PC-9 (cell line): Measurements from ENCODE around the gene CAPN11. TPM values are rescaled to one million over a fixed set of nuclear protein-coding genes. Genes with fewer than 3 reads are reported as not detected.

ENCODE experiments used
- BruUV-seq: library from RNA; stranded (reverse); fragments of 400-500 nt; replicated peaks from 2 replicates; lab custom pipeline; 2021; lab: Mats Ljungman, UMichigan
- CTCF ChIA-PET: fragments of 300-600 bp; sonication (Branson Sonifier 250); formaldehyde crosslinking; loops from one replicate; lab custom pipeline; 2022; ENCODE audit warnings: antibody characterized with exemption; lab: Charles Lee
- POLR2A ChIA-PET: fragments of 300-600 bp; sonication (Branson Sonifier 250); formaldehyde crosslinking; loops from one replicate; lab custom pipeline; 2022; ENCODE audit warnings: antibody characterized with exemption; ENCODE audit not compliant: unreplicated experiment; lab: Charles Lee
- DNase-seq, 2 experiments: peaks; one replicate each; pipeline versions ENCODE4 v3.0.0 to v3.0.0-alpha.2; 2015 to 2022; ENCODE audit warnings: mixed read lengths in 1 of 2
- H2AFZ ChIP-seq: fragments of 200-600 bp; sonication (generic); 2 replicates; pipeline ENCODE4 v1.8.1; 2017; ENCODE audit warnings: antibody characterized with exemption
- H3F3A ChIP-seq: fragments of 200-600 bp; sonication (generic); 2 replicates; pipeline ENCODE4 v1.8.1; 2017; ENCODE audit warnings: antibody characterized with exemption, mild to moderate bottlenecking, low read depth; ENCODE audit not compliant: insufficient read depth
- H3K27ac ChIP-seq: fragments of 200-600 bp; sonication (generic); 2 replicates; pipeline ENCODE4 v1.6.1; 2016; ENCODE audit warnings: mixed run types
- H3K27me3 ChIP-seq: fragments of 200-600 bp; sonication (generic); 2 replicates; pipeline ENCODE4 v1.6.1; 2016; ENCODE audit warnings: low read depth, mixed run types; ENCODE audit not compliant: insufficient read depth
- H3K36me3 ChIP-seq: fragments of 200-600 bp; sonication (generic); 2 replicates; pipeline ENCODE4 v1.6.1; 2016; ENCODE audit warnings: low read depth, mixed run types
- H3K4me1 ChIP-seq: fragments of 200-600 bp; sonication (generic); replicated peaks from 2 replicates; pipeline ENCODE4 v1.6.1; 2016; ENCODE audit warnings: mixed run types; ENCODE audit not compliant: insufficient read depth
- H3K4me2 ChIP-seq: fragments of 200-600 bp; sonication (generic); 2 replicates; pipeline ENCODE4 v1.6.1; 2017; ENCODE audit warnings: mixed run types
- H3K4me3 ChIP-seq: fragments of 200-600 bp; sonication (generic); 2 replicates; pipeline ENCODE4 v1.6.1; 2016; ENCODE audit warnings: mixed run types
- H3K79me2 ChIP-seq: fragments of 200-600 bp; sonication (generic); 2 replicates; pipeline ENCODE4 v1.6.1; 2017; ENCODE audit warnings: low read depth, mixed run types
- H3K9me2 ChIP-seq: fragments of 200-600 bp; sonication (generic); 2 replicates; pipeline ENCODE4 v1.8.1; 2017; ENCODE audit warnings: mild to moderate bottlenecking; ENCODE audit not compliant: insufficient read depth
- H3K9me3 ChIP-seq: fragments of 200-600 bp; sonication (generic); 2 replicates; pipeline ENCODE4 v1.8.1; 2016; ENCODE audit warnings: low read depth; ENCODE audit not compliant: insufficient read depth
- H4K20me1 ChIP-seq: fragments of 200-600 bp; sonication (generic); 2 replicates; pipeline ENCODE4 v1.8.1; 2017; ENCODE audit not compliant: insufficient read depth
- CTCF ChIP-seq: fragments of 200-600 bp; sonication (generic); conservative IDR thresholded peaks from 2 replicates; pipeline ENCODE4 v1.6.1; 2017; ENCODE audit warnings: mixed run types, antibody characterized with exemption, mild to moderate bottlenecking, moderate library complexity
- EZH2 ChIP-seq: fragments of 200-600 bp; sonication (generic); IDR thresholded peaks from 2 replicates; pipeline ENCODE4 v1.8.0; 2017; ENCODE audit warnings: antibody characterized with exemption, low read depth
- intact Hi-C: fragments of 100-400 bp; cut with micrococcal nuclease; formaldehyde crosslinking; loops from one replicate; pipeline ENCODE4 v1.10.0; 2022; ENCODE audit not compliant: unreplicated experiment
- total RNA-seq: library from RNA; stranded (reverse); gene quantifications from 2 replicates; pipeline ENCODE4 v1.2.3, GENCODE V29; 2021

CAPN11 gene
- total RNA-seq, 1 experiment from 2014 or later, result not detected

GRCh38 chr6:44146685-44147084, 11.9 kb upstream of the CAPN11 start:
- Histone ChIP-seq H3K36me3 (no peaks in the 10 kb centered on the region), H3F3A (no peaks in the 10 kb centered on the region), H3K4me1 (no peaks in the 10 kb centered on the region), H3K27me3 (no peaks in the 10 kb centered on the region), H3K9me2 (no peaks in the 10 kb centered on the region), H3K9me3 (no peaks in the 10 kb centered on the region), H4K20me1 (no peaks in the 10 kb centered on the region), H2AFZ (no peak overlapping the region), H3K4me2 (no peak overlapping the region), H3K79me2 (no peaks in the 10 kb centered on the region), H3K27ac (no peak overlapping the region), H3K4me3 (no peak overlapping the region)
- ChIA-PET POLR2A (no interaction called here), CTCF (no interaction called here)
- no peak for TF ChIP-seq EZH2
- TF ChIP-seq CTCF, result no peak
- intact Hi-C loops, result no loop called here
- BruUV-seq, result no TSS peak
- no peak for DNase-seq

- Histone ChIP-seq H3K79me2 (no peaks in the 10 kb centered on the region), H3K4me2 (no peak overlapping the region), H2AFZ (no peak overlapping the region), H3K36me3 (no peaks in the 10 kb centered on the region), H3K9me2 (no peaks in the 10 kb centered on the region), H3K4me1 (no peaks in the 10 kb centered on the region), H3K27me3 (no peaks in the 10 kb centered on the region), H4K20me1 (no peaks in the 10 kb centered on the region), H3K9me3 (no peaks in the 10 kb centered on the region), H3K4me3 (no peak overlapping the region), H3F3A (no peaks in the 10 kb centered on the region), H3K27ac (no peak overlapping the region)
- no TSS peak for BruUV-seq
- intact Hi-C loops, result no loop called here
- DNase-seq, result no peak
- POLR2A ChIA-PET, result no interaction called here
- CTCF ChIA-PET, result no interaction called here
- TF ChIP-seq EZH2 (no peak), CTCF (no peak)
Measured at GRCh38 chr6:44147256-44147655, 11.4 kb upstream of the CAPN11 start.

- Histone ChIP-seq H3K27ac (no peak overlapping the region), H3K27me3 (no peaks in the 10 kb centered on the region), H3K4me3 (no peak overlapping the region), H2AFZ (no peak overlapping the region), H3K9me2 (no peaks in the 10 kb centered on the region), H3K36me3 (no peaks in the 10 kb centered on the region), H4K20me1 (no peaks in the 10 kb centered on the region), H3F3A (no peaks in the 10 kb centered on the region), H3K4me1 (no peaks in the 10 kb centered on the region), H3K79me2 (no peaks in the 10 kb centered on the region), H3K4me2 (no peak overlapping the region), H3K9me3 (no peaks in the 10 kb centered on the region)
- intact Hi-C loops, result no loop called here
- no peak for DNase-seq
- POLR2A ChIA-PET, result no interaction called here
- BruUV-seq, result no TSS peak
- CTCF ChIA-PET, result no interaction called here
- no peak for TF ChIP-seq EZH2
- TF ChIP-seq CTCF, result no peak
Measured at GRCh38 chr6:44148306-44148705, 10.3 kb upstream of the CAPN11 start.
